Activated CD4-positive, alpha-beta T cell treated with anti-CD3 and anti-CD28 coated beads for 36 hours (primary cell): Measurements from ENCODE around the gene RARRES2. TPM values are rescaled to one million over a fixed set of nuclear protein-coding genes. Genes with fewer than 3 reads are reported as not detected.
"Not testable (repeated sequence)": the region's sequence is repeated elsewhere in the genome, so short reads cannot be mapped to it uniquely, and the experiment has no call there.

ENCODE experiments used
- ATAC-seq: fragments of 200-7000 bp; cut with Tn5 transposase; one replicate; pipeline ENCODE4 v1.10.0; 2021; ENCODE audit warnings: mild to moderate bottlenecking, moderate library complexity
- CTCF ChIA-PET: fragments of 350-600 bp; sonication (Branson Sonifier 250); formaldehyde crosslinking; loops from one replicate; lab custom pipeline; 2021; ENCODE audit warnings: antibody characterized with exemption; lab: Charles Lee
- POLR2A ChIA-PET: fragments of 350-600 bp; sonication (Branson Sonifier 250); formaldehyde crosslinking; loops from one replicate; lab custom pipeline; 2021; ENCODE audit warnings: antibody characterized with exemption, inconsistent platforms; lab: Charles Lee
- DNase-seq: peaks from one replicate; pipeline ENCODE4 v3.0.0-alpha.2; 2020
- H3K27ac Mint-ChIP-seq: one replicate; pipeline ENCODE4 v1.8.0; 2021; ENCODE audit warnings: mixed read lengths
- H3K27me3 Mint-ChIP-seq: one replicate; pipeline ENCODE4 v1.8.0; 2021; ENCODE audit warnings: mixed read lengths
- H3K36me3 Mint-ChIP-seq: one replicate; pipeline ENCODE4 v1.8.0; 2021; ENCODE audit warnings: low read depth, mixed read lengths
- H3K4me1 Mint-ChIP-seq: one replicate; pipeline ENCODE4 v1.8.0; 2021; ENCODE audit warnings: mixed read lengths
- H3K4me3 Mint-ChIP-seq: one replicate; pipeline ENCODE4 v1.8.0; 2021; ENCODE audit warnings: mild to moderate bottlenecking, moderate library complexity, mixed read lengths
- H3K9me3 Mint-ChIP-seq: one replicate; pipeline ENCODE4 v1.8.0; 2021; ENCODE audit warnings: low read depth, mixed read lengths
- intact Hi-C, 2 experiments: fragments of 100-400 bp; cut with DNase I in 1 of 2; cut with micrococcal nuclease in 1 of 2; formaldehyde crosslinking; loops; one replicate each; pipeline versions ENCODE4 v1.14.2 to v1.15.1; 2022 to 2024; cut with DNase I, micrococcal nuclease
- total RNA-seq, 2 experiments: library from RNA; stranded (reverse); gene quantifications; one replicate each; pipeline ENCODE4 v1.2.3, GENCODE V29; 2021

RARRES2 gene
- total RNA-seq, 2 experiments from 2014 or later: not detected

DNA sequence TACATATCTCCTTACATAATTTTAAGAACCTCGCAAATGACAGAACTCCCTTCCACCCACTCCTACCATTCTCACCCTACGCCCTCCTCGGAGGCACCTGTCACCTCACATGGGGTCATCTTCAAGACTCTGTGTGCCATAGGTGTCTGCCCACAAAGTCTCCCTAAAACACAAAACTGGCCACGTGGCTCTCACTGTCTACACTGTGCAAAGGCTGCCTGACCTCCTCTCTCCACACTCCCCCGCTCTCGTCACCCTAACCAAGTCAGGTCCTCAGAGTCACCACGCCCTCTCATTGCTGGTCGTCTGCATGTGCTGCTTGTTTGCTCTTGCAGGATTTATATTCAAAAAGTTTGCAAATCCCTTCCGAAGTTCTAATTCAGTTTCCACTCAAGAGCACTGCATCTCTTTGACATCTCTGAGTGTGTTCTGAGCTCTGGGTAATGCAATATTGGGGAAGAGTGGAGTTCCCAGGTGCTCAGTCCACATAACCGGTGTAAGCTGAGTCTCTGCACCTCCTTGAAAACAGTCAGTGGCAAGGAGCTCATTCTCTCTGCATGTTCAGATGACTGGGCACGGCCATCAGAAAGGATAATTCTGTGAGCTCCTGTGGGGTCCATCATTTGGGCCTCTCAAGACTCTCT is 36.0 kb downstream of the RARRES2 start:
- H3K36me3 Mint-ChIP-seq, H3K4me3 Mint-ChIP-seq, H3K9me3 Mint-ChIP-seq, H3K4me1 Mint-ChIP-seq, POLR2A ChIA-PET, H3K27ac Mint-ChIP-seq, H3K27me3 Mint-ChIP-seq, ATAC-seq, intact Hi-C loops, CTCF ChIA-PET, DNase-seq: not testable (repeated sequence)

DNA sequence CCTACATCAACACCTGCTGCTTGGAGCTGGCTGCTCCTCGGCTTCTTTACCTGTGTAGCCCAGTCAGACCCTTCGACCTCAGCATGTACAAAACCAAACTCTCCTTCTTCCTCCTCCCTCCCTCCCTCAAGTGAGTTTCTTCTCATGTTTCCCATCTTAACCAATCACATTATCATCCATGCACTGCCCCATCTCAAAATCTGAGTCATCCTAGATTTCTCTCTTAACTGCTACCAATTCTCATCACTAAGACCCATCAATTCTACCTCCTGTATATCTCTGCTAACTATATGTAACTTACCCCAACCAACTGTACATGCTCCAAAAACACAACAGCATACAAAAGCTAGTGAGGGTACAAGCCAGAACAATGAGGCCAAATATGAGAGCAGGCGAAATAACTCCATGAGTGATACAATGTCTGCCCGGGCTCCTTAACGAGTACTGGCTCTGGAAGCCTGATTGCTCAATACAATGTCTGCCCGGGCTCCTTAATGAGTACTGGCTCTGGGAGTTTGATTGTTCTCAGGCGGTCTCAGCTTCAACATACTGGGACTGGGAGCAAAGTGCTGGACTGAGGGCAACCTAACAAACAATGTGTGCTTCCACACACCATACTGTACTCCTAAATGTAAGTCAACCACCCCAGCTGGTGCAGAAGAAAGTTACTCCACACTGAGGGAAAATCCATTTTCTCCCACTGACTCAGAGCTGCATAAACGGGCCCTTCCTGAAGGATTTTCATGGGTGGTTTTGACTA is 36.8 kb downstream of the RARRES2 start:
- H3K9me3 Mint-ChIP-seq, H3K4me1 Mint-ChIP-seq, H3K4me3 Mint-ChIP-seq, H3K27me3 Mint-ChIP-seq, DNase-seq, POLR2A ChIA-PET, H3K27ac Mint-ChIP-seq, H3K36me3 Mint-ChIP-seq, intact Hi-C loops, CTCF ChIA-PET: not testable (repeated sequence)
- ATAC-seq: peak; percentile 49

DNA sequence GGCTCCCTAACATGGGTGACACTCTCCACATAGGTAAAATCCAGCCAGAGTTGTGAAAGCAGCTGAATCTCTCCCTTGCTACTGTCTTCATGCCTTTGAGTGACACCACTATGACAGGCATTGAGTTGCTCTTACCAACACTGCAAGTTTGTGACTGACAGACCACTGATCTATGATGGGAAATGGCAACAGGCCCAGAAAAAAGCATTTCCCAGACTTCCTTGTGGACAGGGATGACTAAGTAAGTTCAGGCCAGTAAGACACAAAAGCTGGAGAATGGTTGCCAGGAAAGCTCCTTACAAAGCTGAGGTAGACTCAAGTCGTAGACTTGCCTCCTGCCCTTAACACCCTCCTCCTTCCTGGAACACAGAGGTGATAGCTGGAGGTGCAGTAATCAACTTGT is 38.5 kb downstream of the RARRES2 start:
- POLR2A ChIA-PET, H3K4me1 Mint-ChIP-seq, CTCF ChIA-PET, intact Hi-C loops, H3K27ac Mint-ChIP-seq, ATAC-seq, H3K4me3 Mint-ChIP-seq, DNase-seq, H3K9me3 Mint-ChIP-seq, H3K27me3 Mint-ChIP-seq, H3K36me3 Mint-ChIP-seq: not testable (repeated sequence)

DNA sequence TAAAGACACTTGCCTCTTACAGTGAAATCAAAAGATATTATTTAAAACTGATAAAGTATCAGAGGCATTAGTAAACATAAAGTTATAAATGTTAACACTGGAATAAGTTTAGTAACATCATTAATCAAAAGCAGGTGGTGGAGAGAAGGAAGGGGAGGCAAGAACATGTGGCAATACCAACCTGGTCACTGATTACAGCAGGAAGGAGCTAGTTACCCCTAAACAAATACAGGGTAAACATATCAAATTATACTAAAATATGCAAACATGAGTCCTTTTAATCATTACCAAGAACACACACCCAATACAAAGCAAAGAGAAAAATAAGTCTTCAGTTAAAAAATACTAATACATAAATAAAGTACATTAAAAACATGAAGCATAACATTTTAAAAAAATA is 43.5 kb downstream of the RARRES2 start:
- H3K4me3 Mint-ChIP-seq, H3K4me1 Mint-ChIP-seq, H3K36me3 Mint-ChIP-seq, H3K9me3 Mint-ChIP-seq, intact Hi-C loops, POLR2A ChIA-PET, ATAC-seq, H3K27me3 Mint-ChIP-seq, CTCF ChIA-PET, H3K27ac Mint-ChIP-seq, DNase-seq: not testable (repeated sequence)

DNA sequence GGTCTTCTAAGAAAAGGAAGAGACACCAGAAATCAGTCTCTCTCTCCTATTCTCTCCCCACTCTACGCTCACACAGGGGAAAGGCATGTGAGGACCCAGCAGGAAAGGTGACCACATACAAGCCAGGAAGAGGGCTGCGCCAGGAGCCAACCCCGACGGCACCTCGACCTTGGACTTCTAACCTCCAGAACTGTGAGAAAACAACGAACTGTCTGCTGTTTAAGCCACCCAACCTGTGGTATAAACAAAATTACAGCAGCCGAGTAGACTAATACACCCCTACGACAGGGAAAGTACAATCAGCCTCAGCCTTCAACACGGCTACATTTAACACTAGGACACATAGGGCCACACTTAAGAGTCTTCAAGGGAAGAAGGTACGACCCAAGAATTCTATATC is 44.6 kb downstream of the RARRES2 start:
- H3K4me1 Mint-ChIP-seq, POLR2A ChIA-PET, H3K27ac Mint-ChIP-seq, ATAC-seq, DNase-seq, H3K9me3 Mint-ChIP-seq, H3K36me3 Mint-ChIP-seq, CTCF ChIA-PET, intact Hi-C loops, H3K27me3 Mint-ChIP-seq, H3K4me3 Mint-ChIP-seq: not testable (repeated sequence)

DNA sequence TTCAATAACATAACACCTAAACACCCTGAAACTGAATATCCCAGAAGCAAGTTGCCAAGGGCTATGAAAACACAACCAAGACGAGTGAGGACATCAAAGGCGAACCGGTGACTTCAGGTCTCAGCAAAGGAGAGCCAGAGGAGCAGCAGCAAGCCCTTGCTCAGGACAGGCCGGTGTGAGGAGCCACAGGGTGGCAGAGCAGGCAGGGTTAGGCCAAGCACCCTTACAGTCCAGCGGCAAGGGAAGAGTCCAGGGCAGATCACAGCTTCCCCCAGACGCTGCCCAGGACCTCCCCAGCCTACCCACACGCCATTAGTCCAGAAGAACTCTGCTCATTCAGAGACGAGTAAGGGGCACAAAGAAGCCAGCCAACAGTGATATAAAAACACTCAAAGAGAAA is 45.8 kb downstream of the RARRES2 start:
- CTCF ChIA-PET, ATAC-seq, intact Hi-C loops, POLR2A ChIA-PET, H3K27me3 Mint-ChIP-seq, H3K27ac Mint-ChIP-seq, DNase-seq, H3K36me3 Mint-ChIP-seq, H3K9me3 Mint-ChIP-seq, H3K4me3 Mint-ChIP-seq, H3K4me1 Mint-ChIP-seq: not testable (repeated sequence)

DNA sequence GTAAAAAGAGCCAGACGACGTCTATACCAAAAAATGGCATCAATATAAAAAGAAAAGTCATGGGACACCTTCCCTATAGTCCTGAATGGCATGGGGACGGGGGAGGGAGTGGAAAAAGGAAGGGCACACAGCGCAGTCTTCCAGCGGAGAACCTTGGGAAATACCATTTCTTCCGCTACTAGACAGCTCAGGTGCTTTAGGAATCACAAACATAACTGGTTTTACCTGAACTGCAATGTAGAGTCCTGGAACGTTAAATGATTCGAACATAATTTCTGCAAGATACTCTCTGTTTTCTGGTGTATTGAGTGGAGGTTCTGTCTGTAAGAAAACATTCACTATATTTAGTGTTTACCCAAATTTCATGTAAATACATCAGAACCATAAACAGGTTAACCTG is 46.4 kb downstream of the RARRES2 start:
- intact Hi-C loops, H3K27me3 Mint-ChIP-seq, H3K36me3 Mint-ChIP-seq, H3K9me3 Mint-ChIP-seq, H3K4me1 Mint-ChIP-seq, H3K27ac Mint-ChIP-seq, ATAC-seq, DNase-seq, H3K4me3 Mint-ChIP-seq, POLR2A ChIA-PET, CTCF ChIA-PET: not testable (repeated sequence)

DNA sequence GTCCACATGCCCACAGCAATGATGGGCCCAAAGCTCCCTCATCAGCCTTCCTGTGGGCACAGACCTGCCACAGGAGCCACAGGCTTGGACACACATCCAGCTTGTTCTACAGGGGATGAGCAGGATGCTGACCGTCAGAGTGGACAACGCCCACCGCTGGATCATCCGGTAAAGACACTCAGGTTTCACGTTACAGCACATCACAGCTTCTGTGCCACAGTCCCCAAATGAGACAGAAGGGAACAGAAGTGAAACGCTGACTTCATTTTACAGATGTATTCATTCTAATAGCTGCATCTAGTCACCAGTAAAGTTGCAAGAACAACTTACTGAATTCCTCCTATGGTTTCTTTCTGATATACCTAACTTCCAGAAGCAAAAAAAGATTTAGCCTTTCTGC is 51.1 kb downstream of the RARRES2 start:
- POLR2A ChIA-PET, DNase-seq, ATAC-seq, CTCF ChIA-PET, H3K4me3 Mint-ChIP-seq, H3K27me3 Mint-ChIP-seq, intact Hi-C loops, H3K36me3 Mint-ChIP-seq, H3K9me3 Mint-ChIP-seq, H3K27ac Mint-ChIP-seq, H3K4me1 Mint-ChIP-seq: not testable (repeated sequence)

DNA sequence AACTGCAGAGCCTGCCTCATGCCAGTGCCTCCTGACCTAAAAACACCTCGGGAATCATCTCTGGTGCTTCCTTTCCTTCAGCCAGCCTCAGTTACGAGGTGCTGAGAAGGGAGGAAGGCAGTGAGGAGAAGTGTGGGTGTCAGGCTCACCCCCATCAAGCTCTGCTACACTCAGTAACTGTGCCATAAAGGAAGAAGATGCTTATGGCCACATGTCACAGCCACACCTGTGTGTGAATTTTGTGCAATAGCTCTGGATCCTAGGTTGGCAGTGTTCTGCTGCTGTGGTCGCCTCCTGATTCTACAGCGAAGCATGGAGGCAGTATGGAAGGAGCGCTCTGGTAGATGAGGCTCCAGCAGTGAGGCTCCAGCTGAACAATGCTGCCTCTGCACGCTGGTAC is 52.6 kb downstream of the RARRES2 start:
- H3K27me3 Mint-ChIP-seq, H3K4me1 Mint-ChIP-seq, CTCF ChIA-PET, POLR2A ChIA-PET, H3K36me3 Mint-ChIP-seq, H3K4me3 Mint-ChIP-seq, H3K9me3 Mint-ChIP-seq, ATAC-seq, H3K27ac Mint-ChIP-seq, DNase-seq: not testable (repeated sequence)
- intact Hi-C loops: loop anchor here in 1 of 2 experiments (5.0 kb wide), 2 partner anchors 33 to 468 kb away; partner anchors contain the start of genes ACTR3C and LRRC61

Other genes with a start within 250 kb of the RARRES2 start
- 10 to 100 TPM; 13.0 to 17.4 TPM for gene LRRC61, start 18.3 kb downstream of the RARRES2 start, total RNA-seq
- gene ACTR3C, start 18.1 kb downstream of the RARRES2 start, total RNA-seq: 1 to 10 TPM; 3.2 to 4.7 TPM
- gene REPIN1, start 27.2 kb upstream of the RARRES2 start, total RNA-seq: 10 to 100 TPM; 48.2 to 55.6 TPM
- gene ZNF775, start 37.7 kb upstream of the RARRES2 start, total RNA-seq: 1 to 10 TPM; 3.9 to 5.1 TPM
- gene GIMAP8, start 109.0 kb upstream of the RARRES2 start, total RNA-seq: 1 to 10 TPM; 7.7 to 9.6 TPM
- gene GIMAP7, start 173.2 kb upstream of the RARRES2 start, total RNA-seq: 10 to 100 TPM; 34.5 to 36.9 TPM
- gene GIMAP4, start 225.8 kb upstream of the RARRES2 start, total RNA-seq: 100 to 1,000 TPM; 109 to 135 TPM